ENCODE results near the gene ZNF512B.

DNA sequence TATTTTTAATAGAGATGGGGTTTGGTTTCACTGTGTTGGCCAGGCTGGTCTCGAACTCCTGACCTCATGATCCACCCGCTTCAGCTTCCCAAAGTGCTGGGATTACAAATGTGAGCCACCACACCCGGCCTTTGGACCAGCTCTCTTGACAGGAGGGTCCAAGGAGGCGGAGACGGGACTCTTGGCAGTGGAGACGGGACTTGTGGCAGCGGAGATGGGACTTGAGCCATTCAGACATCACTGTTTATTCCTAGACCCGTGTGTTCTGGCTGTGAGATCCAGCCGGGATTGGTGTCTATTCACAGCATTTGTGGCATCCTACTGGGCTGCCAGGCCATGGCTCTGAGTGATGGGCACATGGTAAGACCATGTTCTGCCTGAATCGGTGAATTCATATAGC lies 36.8 kb upstream of the ZNF512B start:
- no peak for TF ChIP-seq CTCF (conservative IDR thresholded peaks at IDR 0.05)
- no peak for TF ChIP-seq ZFX (IDR thresholded peaks at IDR 0.05)

Data from C4-2B (cell line).